Transverse colon (tissue), 4 donors: ENCODE measurements around the gene PTPN11. TPM values are rescaled to one million over a fixed set of nuclear protein-coding genes. Genes with fewer than 3 reads are reported as not detected.

Experiments
- DNase-seq: peaks from one replicate; pipeline ENCODE4 v3.0.0-alpha.2; 2019
- H3K27ac ChIP-seq, 4 donors: fragments of 200-600 bp; sonication (generic); 2 replicates each; pipeline ENCODE4 v1.5.1; 2016 to 2018; ENCODE audit warnings: inconsistent platforms in 4 of 4
- H3K27me3 ChIP-seq: fragments of 200-600 bp; sonication (generic); 2 replicates; pipeline ENCODE4 v1.5.1; 2017; ENCODE audit warnings: inconsistent platforms
- H3K36me3 ChIP-seq, 4 donors: fragments of 200-600 bp; sonication (generic); 2 replicates each; pipeline ENCODE4 v1.5.1; 2017 to 2019; ENCODE audit warnings: inconsistent platforms in 4 of 4
- H3K4me1 ChIP-seq, 4 donors: fragments of 200-600 bp; sonication (generic); 2 replicates each; pipeline ENCODE4 v1.5.1; 2017 to 2020; ENCODE audit warnings: inconsistent platforms in 4 of 4
- H3K4me3 ChIP-seq, 4 donors: fragments of 200-600 bp; sonication (generic); 1 replicate in 1 of 4; 2 replicates in 3 of 4; pipeline versions ENCODE4 v1.5.1 to v1.6.1; 2017 to 2019; ENCODE audit warnings: inconsistent platforms in 4 of 4
- H3K9me3 ChIP-seq, 2 donors: fragments of 200-600 bp; sonication (generic); 2 replicates each; pipeline ENCODE4 v1.5.1; 2017 to 2019; ENCODE audit warnings: inconsistent platforms in 2 of 2
- CTCF ChIP-seq, 5 experiments: fragments of 200-600 bp in 3 of 5; fragments of 450-650 bp in 2 of 5; sonication (generic) in 3 of 5; IDR thresholded peaks; 1 replicate in 2 of 5; 2 replicates in 3 of 5; pipeline ENCODE4 v1.5.1; 2016 to 2017; ENCODE audit warnings: antibody characterized with exemption in 5 of 5, inconsistent platforms in 3 of 5, mild to moderate bottlenecking in 2 of 5, moderate library complexity in 1 of 5
- EP300 ChIP-seq: sonication (generic); formaldehyde crosslinking; IDR thresholded peaks from one replicate; pipeline ENCODE4 v1.6.1; 2017; ENCODE audit warnings: antibody characterized with exemption, low read depth
- POLR2A ChIP-seq: fragments of 450-650 bp; IDR thresholded peaks from one replicate; pipeline ENCODE4 v1.6.1; 2016; ENCODE audit warnings: antibody characterized with exemption, mild to moderate bottlenecking, moderate library complexity
- POLR2AphosphoS5 ChIP-seq, 3 donors: sonication (generic); formaldehyde crosslinking; IDR thresholded peaks; one replicate each; pipeline ENCODE4 v1.6.1; 2016; ENCODE audit warnings: antibody characterized with exemption in 3 of 3
- WGBS, 2 donors: methylation state at CpG; one replicate each; pipeline ENCODE4 v1.1.5; 2018; ENCODE audit warnings: low coverage in 1 of 2; 5-methylcytosine and 5-hydroxymethylcytosine counted together
- in situ Hi-C, 4 donors: fragments of 200-750 bp; cut with MboI; loops; one replicate each; pipeline versions ENCODE4 v1.15.0 to v1.15.1; 2017; ENCODE audit warnings: low sequenced_read_pairs in 3 of 4, low pct_ligation_motif_present in 1 of 4, low pct_unique_long_range_greater_than_20kb in 1 of 4
- intact Hi-C: fragments of 100-400 bp; cut with DNase I; formaldehyde crosslinking; loops from one replicate; pipeline ENCODE4 v1.15.1; 2023; ENCODE audit warnings: low total_unique reads
- total RNA-seq, 4 donors: library from RNA; depleted of rRNA; stranded (reverse); fragments of >200 nt; gene quantifications; one replicate each; pipeline ENCODE4 v1.1.0, GENCODE V29; 2016

Gene PTPN11
- total RNA-seq, 4 donors from 2014 or later, result 46.4 to 56.7 (median 50.3) TPM

- TF ChIP-seq EP300, result no peak
- TF ChIP-seq CTCF (IDR thresholded peaks at IDR 0.05), result no peak
- TF ChIP-seq POLR2A, result no peak
- no peak for TF ChIP-seq POLR2AphosphoS5 (IDR thresholded peaks at IDR 0.05)
- Histone ChIP-seq H3K9me3 (no peaks in the 10 kb centered on the region), H3K27ac (no peak overlapping the region), H3K27me3 (no peaks in the 10 kb centered on the region), H3K4me1 (no peaks in the 10 kb centered on the region), H3K36me3 (peaks cover 0 to 58% (median 23%) of the 10 kb centered on the region in 4 donors), H3K4me3 (no peak overlapping the region)
- no peak for DNase-seq
- 85 to 89% methylated on average over 5 to 6 of the region's 6 CpGs for WGBS, 2 donors
- in situ Hi-C loops, result no loop called here
- intact Hi-C loops, result no loop called here
These were observed 69.6 kb downstream of the PTPN11 start for GRCh38 chr12:112488257-112488876.

- in situ Hi-C loops (no loop called here), intact Hi-C loops (no loop called here)
- TF ChIP-seq POLR2A (no peak), POLR2AphosphoS5 (IDR thresholded peaks at IDR 0.05) (no peak), CTCF (IDR thresholded peaks at IDR 0.05) (no peak), EP300 (no peak)
- H3K27ac ChIP-seq, result no peak overlapping the region
- H3K36me3 ChIP-seq, result peaks cover 0 to 61% (median 25%) of the 10 kb centered on the region in 4 donors
- no peaks in the 10 kb centered on the region for H3K9me3 ChIP-seq
- no peaks in the 10 kb centered on the region for H3K27me3 ChIP-seq
- no peak overlapping the region for H3K4me3 ChIP-seq
- DNase-seq, result no peak
- H3K4me1 ChIP-seq, result no peaks in the 10 kb centered on the region
- WGBS, 2 donors, result 86 to 94% methylated on average over 5 to 6 of the region's 6 CpGs
These were observed 70.7 kb downstream of the PTPN11 start for GRCh38 chr12:112489456-112489855.

- no peaks in the 10 kb centered on the region for H3K27me3 ChIP-seq
- WGBS, 2 donors, result 80 to 83% methylated on average over 3 of the region's 3 CpGs
- peaks cover 0 to 22% (median 8%) of the 10 kb centered on the region in 4 donors for H3K36me3 ChIP-seq
- TF ChIP-seq CTCF (IDR thresholded peaks at IDR 0.05) (no peak), EP300 (no peak), POLR2A (no peak), POLR2AphosphoS5 (IDR thresholded peaks at IDR 0.05) (no peak)
- no peak for DNase-seq
- intact Hi-C loops (no loop called here), in situ Hi-C loops (no loop called here)
- H3K4me3 ChIP-seq, result no peak overlapping the region
- H3K9me3 ChIP-seq, result no peaks in the 10 kb centered on the region
- H3K4me1 ChIP-seq, result no peaks in the 10 kb centered on the region
- no peak overlapping the region for H3K27ac ChIP-seq
These were observed 77.7 kb downstream of the PTPN11 start for GRCh38 chr12:112496496-112496895.

GRCh38 chr12:112498580-112498979, 79.8 kb downstream of the PTPN11 start:
- WGBS, 2 donors, result 75 to 78% methylated on average over 1 of the region's 1 CpG
- Histone ChIP-seq H3K36me3 (peaks cover 0 to 10% (median 3%) of the 10 kb centered on the region in 4 donors), H3K9me3 (no peaks in the 10 kb centered on the region), H3K4me1 (no peaks in the 10 kb centered on the region), H3K27me3 (no peaks in the 10 kb centered on the region), H3K27ac (no peak overlapping the region), H3K4me3 (no peak overlapping the region)
- intact Hi-C loops, result no loop called here
- TF ChIP-seq POLR2AphosphoS5 (IDR thresholded peaks at IDR 0.05) (no peak), CTCF (IDR thresholded peaks at IDR 0.05) (no peak), EP300 (no peak), POLR2A (no peak)
- no peak for DNase-seq
- in situ Hi-C loops, result no loop called here
